Peyer's patch (tissue), 4 donors: ENCODE data around the gene ENSA.

Experiments used
- POLR2A ChIP-seq, 2 donors: fragments of 450-650 bp; IDR thresholded peaks; one replicate each; pipeline ENCODE4 v1.5.1; 2017; ENCODE audit warnings: antibody characterized with exemption in 2 of 2, mild to moderate bottlenecking in 2 of 2, moderate library complexity in 2 of 2
- TF ChIP-seq, protein P1 (sequence below), 6 experiments: fragments of 450-650 bp in 4 of 6; fragments of 200-600 bp in 2 of 6; sonication (generic) in 1 of 6; IDR thresholded peaks; one replicate each; pipeline ENCODE4 v1.5.1; 2017 to 2019; ENCODE audit warnings: antibody characterized with exemption in 6 of 6, mild to moderate bottlenecking in 3 of 6, moderate library complexity in 1 of 6

DNA sequence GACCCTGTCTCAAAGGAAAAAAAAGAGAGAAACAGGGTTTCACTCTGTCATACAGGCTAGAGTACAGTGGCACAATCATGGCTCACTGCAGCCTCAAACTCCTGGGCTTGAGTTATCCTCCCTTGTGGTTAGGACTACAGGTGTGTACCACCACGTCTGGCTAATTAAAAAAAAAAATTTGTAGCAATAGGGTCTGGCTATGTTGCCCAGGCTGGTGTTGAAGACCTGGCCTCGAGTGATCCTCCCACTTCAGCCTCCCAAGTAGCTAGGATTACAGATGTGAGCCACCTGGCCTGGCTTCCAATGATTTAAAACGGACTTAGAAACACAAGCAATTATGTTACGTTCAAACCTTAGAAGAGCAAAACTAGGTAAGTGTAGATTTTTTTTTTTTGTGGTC, 45.5 kb upstream of the ENSA start:
- TF ChIP-seq, protein P1, sequence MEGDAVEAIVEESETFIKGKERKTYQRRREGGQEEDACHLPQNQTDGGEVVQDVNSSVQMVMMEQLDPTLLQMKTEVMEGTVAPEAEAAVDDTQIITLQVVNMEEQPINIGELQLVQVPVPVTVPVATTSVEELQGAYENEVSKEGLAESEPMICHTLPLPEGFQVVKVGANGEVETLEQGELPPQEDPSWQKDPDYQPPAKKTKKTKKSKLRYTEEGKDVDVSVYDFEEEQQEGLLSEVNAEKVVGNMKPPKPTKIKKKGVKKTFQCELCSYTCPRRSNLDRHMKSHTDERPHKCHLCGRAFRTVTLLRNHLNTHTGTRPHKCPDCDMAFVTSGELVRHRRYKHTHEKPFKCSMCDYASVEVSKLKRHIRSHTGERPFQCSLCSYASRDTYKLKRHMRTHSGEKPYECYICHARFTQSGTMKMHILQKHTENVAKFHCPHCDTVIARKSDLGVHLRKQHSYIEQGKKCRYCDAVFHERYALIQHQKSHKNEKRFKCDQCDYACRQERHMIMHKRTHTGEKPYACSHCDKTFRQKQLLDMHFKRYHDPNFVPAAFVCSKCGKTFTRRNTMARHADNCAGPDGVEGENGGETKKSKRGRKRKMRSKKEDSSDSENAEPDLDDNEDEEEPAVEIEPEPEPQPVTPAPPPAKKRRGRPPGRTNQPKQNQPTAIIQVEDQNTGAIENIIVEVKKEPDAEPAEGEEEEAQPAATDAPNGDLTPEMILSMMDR (IDR thresholded peaks at IDR 0.05), result no peak
- no peak for TF ChIP-seq POLR2A (IDR thresholded peaks at IDR 0.05)
